Stimulated activated naive B cell treated with anti-CD40 and anti-IgM and Interleukin-4, amounts not matched to agents 10 μg/mL and 1 μg/mL and 100 μg/mL, for 72 hours (primary cell): ENCODE results near the gene ANO7.
A peak's percentile ranks its signal among the peaks of the same experiment; 100 is the strongest.

ENCODE experiments used
- ATAC-seq, 2 donors: fragments of 150-1000 bp; cut with Tn5 transposase; replicated peaks; 2 replicates each; pipeline ENCODE4 v1.10.0; 2021; ENCODE audit warnings: moderate library complexity in 1 of 2
- DNase-seq: peaks from one replicate; pipeline ENCODE4 v3.0.0; 2021
- H3K27ac Mint-ChIP-seq: one replicate; pipeline ENCODE4 v1.8.0; 2022; ENCODE audit warnings: mild to moderate bottlenecking, mixed read lengths
- H3K27me3 Mint-ChIP-seq, 2 donors: one replicate each; pipeline ENCODE4 v1.8.0; 2022; ENCODE audit warnings: mixed read lengths in 2 of 2
- H3K36me3 Mint-ChIP-seq, 2 donors: one replicate each; pipeline ENCODE4 v1.8.0; 2022; ENCODE audit warnings: mixed read lengths in 2 of 2, mild to moderate bottlenecking in 1 of 2
- H3K4me1 Mint-ChIP-seq, 2 donors: one replicate each; pipeline ENCODE4 v1.8.0; 2022; ENCODE audit warnings: mixed read lengths in 2 of 2, mild to moderate bottlenecking in 1 of 2
- H3K4me3 Mint-ChIP-seq, 2 donors: one replicate each; pipeline ENCODE4 v1.8.0; 2022; ENCODE audit warnings: mild to moderate bottlenecking in 2 of 2, mixed read lengths in 2 of 2, moderate library complexity in 1 of 2
- H3K9me3 Mint-ChIP-seq, 2 donors: one replicate each; pipeline ENCODE4 v1.8.0; 2022; ENCODE audit warnings: mixed read lengths in 2 of 2, mild to moderate bottlenecking in 1 of 2

Gene ANO7

DNA sequence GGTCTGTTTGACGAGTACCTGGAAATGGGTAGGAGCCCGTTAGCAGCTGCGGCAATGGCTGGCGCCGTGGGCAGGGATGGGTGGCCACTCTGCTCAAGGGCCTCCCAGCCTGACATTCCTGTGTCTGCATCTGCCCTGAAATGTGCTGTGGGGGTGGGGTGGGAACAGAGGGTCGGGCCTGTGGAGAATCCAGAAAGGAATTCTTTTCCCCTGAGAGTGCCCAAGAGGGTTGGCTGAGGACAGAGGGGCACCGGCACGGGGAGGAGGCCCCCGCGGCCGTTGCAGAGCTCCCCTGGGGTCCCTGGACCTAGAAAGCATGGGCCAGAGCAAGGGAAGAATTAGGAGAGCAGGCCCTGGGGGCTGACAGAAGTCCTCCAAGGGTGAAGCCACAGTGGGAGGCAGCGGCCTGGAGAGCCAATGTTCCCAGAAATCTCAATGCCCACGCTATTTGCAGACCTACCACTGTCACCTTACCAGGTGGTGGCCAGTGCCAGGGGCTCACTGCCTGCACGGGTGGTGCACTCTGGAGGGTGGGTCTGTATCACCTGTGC, 27.8 kb downstream of the ANO7 start:
- Mint-ChIP-seq H3K4me1 (peaks cover 5 to 11% of the 10 kb centered on the region in 2 donors), H3K4me3 (peak overlapping the region; percentile 21 to 33), H3K27me3 (no peaks in the 10 kb centered on the region), H3K36me3 (no peaks in the 10 kb centered on the region), H3K27ac (no peak overlapping the region), H3K9me3 (no peaks in the 10 kb centered on the region)
- ATAC-seq = no peak
- DNase-seq = no peak

DNA sequence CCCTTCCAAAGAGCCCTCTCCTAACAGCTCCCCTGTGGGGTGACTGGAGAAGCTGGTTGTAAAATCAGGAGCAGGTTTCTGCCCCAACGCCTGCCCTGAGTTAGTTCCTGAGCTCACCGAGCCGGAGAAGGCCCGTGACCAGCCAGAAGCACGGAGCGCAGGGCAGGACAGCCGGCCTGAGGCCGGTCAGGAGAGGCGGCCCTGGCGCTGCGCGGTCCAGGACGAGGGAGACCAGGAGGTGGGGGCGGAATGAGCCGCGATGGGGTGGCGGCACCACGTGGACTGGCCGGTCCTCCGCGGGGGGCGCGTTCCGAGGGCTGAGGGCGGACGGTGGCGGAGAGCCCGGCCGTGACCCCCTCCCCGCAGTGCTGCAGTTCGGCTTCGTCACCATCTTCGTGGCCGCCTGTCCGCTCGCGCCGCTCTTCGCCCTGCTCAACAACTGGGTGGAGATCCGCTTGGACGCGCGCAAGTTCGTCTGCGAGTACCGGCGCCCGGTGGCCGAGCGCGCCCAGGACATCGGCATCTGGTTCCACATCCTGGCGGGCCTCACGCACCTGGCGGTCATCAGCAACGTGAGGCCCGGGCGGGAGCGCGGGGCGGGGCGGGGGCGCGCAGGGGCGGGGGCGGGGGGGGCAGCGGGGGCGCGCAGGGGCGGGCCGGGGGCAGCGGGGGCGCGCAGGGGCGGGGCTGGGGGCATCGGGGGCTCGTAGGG, 29.0 kb downstream of the ANO7 start:
- H3K9me3 Mint-ChIP-seq = no peaks in the 10 kb centered on the region
- H3K36me3 Mint-ChIP-seq = no peaks in the 10 kb centered on the region
- ATAC-seq (peak; percentile 67 to 74), DNase-seq (peak; percentile 61)
- H3K27ac Mint-ChIP-seq = peak overlapping the region; percentile 89
- H3K4me1 Mint-ChIP-seq = peaks cover 5 to 11% of the 10 kb centered on the region in 2 donors
- H3K4me3 Mint-ChIP-seq = peak overlapping the region; percentile 83 to 86
- H3K27me3 Mint-ChIP-seq = no peaks in the 10 kb centered on the region

DNA sequence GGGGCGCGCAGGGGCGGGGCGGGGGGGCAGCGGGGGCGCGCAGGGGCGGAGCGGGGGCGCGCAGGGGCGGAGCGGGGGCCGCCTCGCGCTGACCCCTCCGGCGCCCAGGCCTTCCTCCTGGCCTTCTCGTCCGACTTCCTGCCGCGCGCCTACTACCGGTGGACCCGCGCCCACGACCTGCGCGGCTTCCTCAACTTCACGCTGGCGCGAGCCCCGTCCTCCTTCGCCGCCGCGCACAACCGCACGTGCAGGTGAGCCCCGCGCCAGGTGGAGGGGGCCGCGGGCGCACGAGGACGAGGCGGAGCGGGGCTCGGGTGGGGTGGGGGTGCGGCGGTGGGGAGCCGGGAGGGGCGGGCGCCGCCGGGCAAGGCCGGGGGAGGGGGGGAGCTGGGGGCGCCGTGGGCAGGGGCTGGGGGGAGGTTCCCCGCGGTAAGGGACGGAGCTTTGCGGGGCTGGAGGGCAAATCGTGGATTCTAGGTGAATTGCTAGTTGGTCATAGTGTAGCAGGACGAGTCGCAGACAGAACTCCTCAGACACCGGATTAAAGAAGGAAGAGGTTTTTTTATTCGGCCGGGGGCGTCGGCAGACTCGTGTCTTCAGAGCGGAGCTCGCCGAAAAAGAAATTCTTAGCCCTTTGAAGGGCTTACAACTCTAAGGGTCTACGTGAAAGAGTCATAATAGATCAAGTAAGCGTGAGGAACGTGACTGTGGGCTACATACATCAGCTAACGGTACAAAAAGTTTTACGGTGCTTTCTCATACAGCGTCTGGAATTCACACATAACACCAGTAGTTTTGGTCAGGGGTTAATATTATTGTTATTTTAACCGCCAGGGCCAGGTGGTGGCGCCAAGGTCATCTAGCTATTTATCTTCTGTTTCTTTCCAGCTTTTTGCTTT, 29.9 kb downstream of the ANO7 start:
- no peaks in the 10 kb centered on the region for H3K9me3 Mint-ChIP-seq
- peak overlapping the region; percentile 84 to 91 for H3K4me3 Mint-ChIP-seq
- H3K36me3 Mint-ChIP-seq = no peaks in the 10 kb centered on the region
- no peaks in the 10 kb centered on the region for H3K27me3 Mint-ChIP-seq
- H3K27ac Mint-ChIP-seq = peak overlapping the region; percentile 83
- ATAC-seq (peak; percentile 45 to 49), DNase-seq (peak; percentile 31)
- H3K4me1 Mint-ChIP-seq = peaks cover 11 to 12% of the 10 kb centered on the region in 2 donors

DNA sequence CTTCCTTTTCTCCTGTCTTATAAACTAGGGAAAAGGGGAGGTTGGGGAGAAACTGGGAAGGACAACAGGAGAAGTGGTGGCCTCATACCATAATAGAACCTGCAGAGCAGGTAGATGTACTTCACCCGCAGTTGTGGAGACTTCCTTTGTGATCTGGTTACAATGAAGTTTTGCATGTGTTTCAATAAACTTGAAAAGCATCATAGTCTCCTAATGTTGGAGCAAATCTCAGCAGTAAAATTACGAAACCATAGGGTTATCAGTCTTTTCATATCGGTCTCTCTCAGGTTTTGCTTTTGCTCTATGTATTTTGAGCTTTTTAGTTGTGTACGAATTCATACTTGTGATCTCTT, 30.5 kb downstream of the ANO7 start:
- DNase-seq (no peak), ATAC-seq (no peak)
- H3K36me3 Mint-ChIP-seq = no peaks in the 10 kb centered on the region
- peak overlapping the region; percentile 84 to 91 for H3K4me3 Mint-ChIP-seq
- no peaks in the 10 kb centered on the region for H3K27me3 Mint-ChIP-seq
- no peak overlapping the region for H3K27ac Mint-ChIP-seq
- peaks cover 12 to 18% of the 10 kb centered on the region in 2 donors for H3K4me1 Mint-ChIP-seq
- no peaks in the 10 kb centered on the region for H3K9me3 Mint-ChIP-seq

DNA sequence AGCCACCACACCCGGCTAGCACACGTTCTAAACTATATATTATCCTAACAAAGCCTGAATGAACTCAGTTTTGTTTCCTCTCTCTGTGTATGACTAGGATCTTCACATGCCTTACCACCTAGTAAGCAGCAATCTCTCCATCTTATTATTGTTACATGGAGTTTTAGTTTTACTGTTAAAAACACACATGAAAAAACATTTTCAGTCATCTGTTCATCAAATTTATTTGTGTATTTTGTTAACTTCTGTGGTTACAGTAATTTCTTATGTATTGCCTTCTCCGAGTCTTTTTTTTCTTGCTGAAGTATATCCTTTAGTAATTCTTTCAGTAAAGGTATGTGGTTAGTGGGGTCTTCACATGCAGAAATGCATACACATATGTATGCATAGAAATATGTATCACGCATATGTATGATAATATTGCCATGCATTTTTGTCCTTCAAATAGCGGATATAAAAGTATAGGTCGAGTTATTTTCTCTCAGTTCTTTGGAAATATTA, 31.4 kb downstream of the ANO7 start:
- H3K36me3 Mint-ChIP-seq = peaks cover 2 to 5% of the 10 kb centered on the region in 2 donors
- ATAC-seq (no peak), DNase-seq (no peak)
- peaks cover 0 to 5% of the 10 kb centered on the region in 2 donors for H3K27me3 Mint-ChIP-seq
- no peaks in the 10 kb centered on the region for H3K9me3 Mint-ChIP-seq
- H3K27ac Mint-ChIP-seq = no peak overlapping the region
- peaks cover 15 to 27% of the 10 kb centered on the region in 2 donors for H3K4me1 Mint-ChIP-seq
- no peak overlapping the region for H3K4me3 Mint-ChIP-seq

DNA sequence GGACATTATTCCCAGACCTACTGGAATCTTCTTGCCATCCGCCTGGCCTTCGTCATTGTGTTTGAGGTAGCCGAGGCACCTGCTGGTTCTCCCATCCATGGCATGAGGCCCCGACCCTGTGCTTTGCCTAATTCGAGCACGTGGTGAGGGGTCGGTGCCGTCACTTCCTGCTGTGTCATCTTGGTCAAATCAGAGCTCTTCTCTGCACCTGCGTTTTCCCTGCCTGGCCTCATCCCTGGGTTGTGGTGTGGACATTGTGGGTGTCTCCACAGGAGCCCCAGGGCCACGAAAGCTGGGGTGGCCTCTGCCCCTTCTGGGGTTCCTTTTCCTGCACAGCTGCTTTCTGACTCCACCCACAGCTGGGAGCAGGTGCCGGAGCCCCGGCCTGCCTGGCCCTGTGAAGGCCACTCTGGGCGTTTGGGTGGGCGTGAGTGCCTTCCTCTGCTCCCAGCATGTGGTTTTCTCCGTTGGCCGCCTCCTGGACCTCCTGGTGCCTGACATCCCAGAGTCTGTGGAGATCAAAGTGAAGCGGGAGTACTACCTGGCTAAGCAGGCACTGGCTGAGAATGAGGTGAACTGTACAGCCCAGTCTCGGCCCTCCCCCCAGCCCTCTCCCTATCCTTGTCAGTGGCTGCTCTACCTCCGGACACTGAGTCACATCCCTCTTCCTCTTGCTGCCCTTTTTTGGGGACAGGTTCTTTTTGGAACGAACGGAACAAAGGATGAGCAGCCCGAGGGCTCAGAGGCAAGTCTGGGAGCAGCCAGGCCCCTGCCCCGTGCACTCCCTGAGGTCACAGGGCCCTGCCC, 34.9 kb downstream of the ANO7 start:
- Mint-ChIP-seq H3K9me3 (no peaks in the 10 kb centered on the region), H3K36me3 (peaks cover 25 to 34% of the 10 kb centered on the region in 2 donors), H3K4me3 (no peak overlapping the region), H3K27me3 (peaks cover 0 to 5% of the 10 kb centered on the region in 2 donors), H3K4me1 (peaks cover 12 to 26% of the 10 kb centered on the region in 2 donors), H3K27ac (peak overlapping the region; percentile 71)
- ATAC-seq (peak in 1 of 2 donors; percentile 30), DNase-seq (no peak)

DNA sequence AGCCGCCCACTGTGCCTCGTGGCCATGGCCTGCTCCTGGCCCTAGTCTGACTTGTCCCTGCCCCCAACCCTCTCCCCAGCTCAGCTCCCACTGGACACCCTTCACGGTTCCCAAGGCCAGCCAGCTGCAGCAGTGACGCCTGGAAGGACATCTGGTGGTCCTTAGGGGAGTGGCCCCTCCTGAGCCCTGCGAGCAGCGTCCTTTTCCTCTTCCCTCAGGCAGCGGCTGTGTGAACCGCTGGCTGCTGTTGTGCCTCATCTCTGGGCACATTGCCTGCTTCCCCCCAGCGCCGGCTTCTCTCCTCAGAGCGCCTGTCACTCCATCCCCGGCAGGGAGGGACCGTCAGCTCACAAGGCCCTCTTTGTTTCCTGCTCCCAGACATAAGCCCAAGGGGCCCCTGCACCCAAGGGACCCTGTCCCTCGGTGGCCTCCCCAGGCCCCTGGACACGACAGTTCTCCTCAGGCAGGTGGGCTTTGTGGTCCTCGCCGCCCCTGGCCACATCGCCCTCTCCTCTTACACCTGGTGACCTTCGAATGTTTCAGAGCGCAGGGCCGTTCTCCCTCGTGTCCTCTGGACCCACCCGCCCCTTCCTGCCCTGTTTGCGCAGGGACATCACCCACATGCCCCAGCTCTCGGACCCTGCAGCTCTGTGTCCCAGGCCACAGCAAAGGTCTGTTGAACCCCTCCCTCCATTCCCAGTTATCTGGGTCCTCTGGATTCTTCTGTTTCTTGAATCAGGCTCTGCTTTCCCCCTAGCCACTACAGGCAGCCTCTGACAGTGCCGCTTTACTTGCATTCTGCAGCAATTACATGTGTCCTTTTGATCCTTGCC, 35.8 kb downstream of the ANO7 start:
- Mint-ChIP-seq H3K27ac (peak overlapping the region; percentile 44), H3K9me3 (no peaks in the 10 kb centered on the region), H3K27me3 (peaks cover 0 to 5% of the 10 kb centered on the region in 2 donors), H3K4me3 (peak overlapping the region in 1 of 2 donors; percentile 22), H3K36me3 (peaks cover 30 to 40% of the 10 kb centered on the region in 2 donors), H3K4me1 (peaks cover 10 to 18% of the 10 kb centered on the region in 2 donors)
- ATAC-seq = peak; percentile 5 to 22
- DNase-seq = no peak

DNA sequence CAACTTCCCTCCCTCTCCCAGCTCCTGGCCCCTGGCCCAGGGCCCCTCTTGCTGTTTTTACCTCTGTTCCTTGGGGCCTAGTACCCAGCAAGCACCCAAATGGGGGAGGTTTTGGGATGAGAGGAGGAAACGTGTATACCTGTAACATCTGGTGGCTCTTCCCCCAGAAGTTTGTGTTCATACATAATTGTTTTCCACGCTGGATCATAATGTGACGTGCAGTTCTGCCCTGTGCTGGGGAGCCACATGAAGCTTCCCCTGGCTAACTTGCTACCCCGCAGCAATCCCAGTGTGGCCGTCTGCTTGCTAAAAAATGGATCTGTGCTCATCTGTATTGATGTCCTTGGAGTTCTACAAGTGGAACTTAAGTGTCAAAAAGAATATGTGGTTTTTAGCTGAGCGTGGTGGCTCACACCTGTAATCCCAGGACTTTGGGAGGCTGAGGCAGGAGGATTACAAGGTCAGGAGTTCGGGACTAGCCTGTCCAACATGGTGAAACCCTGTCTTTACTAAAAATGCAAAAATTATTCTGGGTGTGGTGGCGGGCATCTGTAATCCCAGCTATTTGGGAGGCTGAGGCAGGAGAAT, 36.5 kb downstream of the ANO7 start:
- ATAC-seq = peak in 1 of 2 donors; percentile 4

DNA sequence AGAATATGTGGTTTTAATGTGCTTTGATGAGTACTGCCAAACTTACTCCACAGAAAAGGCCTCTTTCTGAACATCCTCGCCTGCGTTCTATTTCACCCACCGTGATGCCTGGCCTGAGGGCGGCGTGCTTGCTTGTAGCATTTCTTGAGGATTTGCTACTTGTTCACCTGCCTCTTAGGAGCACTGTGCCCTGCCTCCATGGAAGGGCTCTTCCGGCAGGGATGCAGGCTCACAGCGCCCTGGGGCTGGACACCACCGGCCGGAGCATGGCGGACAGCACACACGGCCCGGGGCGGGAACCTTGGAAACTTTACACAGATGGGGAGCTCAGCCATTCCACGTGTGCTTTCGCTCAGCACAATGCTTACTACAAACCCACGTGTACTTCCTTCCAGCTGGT, 37.1 kb downstream of the ANO7 start:
- peaks cover 37 to 50% of the 10 kb centered on the region in 2 donors for H3K36me3 Mint-ChIP-seq
- peaks cover 10 to 16% of the 10 kb centered on the region in 2 donors for H3K4me1 Mint-ChIP-seq
- peak overlapping the region; percentile 20 for H3K27ac Mint-ChIP-seq
- peaks cover 0 to 5% of the 10 kb centered on the region in 2 donors for H3K27me3 Mint-ChIP-seq
- H3K9me3 Mint-ChIP-seq = no peaks in the 10 kb centered on the region
- no peak for ATAC-seq
- no peak overlapping the region for H3K4me3 Mint-ChIP-seq
- DNase-seq = no peak

More for the DNA sequence above, 36.5 kb downstream of the ANO7 start:
- H3K36me3 Mint-ChIP-seq = peaks cover 33 to 44% of the 10 kb centered on the region in 2 donors
- peak overlapping the region; percentile 44 for H3K27ac Mint-ChIP-seq
- peaks cover 0 to 5% of the 10 kb centered on the region in 2 donors for H3K27me3 Mint-ChIP-seq
- DNase-seq = no peak
- peaks cover 10 to 16% of the 10 kb centered on the region in 2 donors for H3K4me1 Mint-ChIP-seq
- no peaks in the 10 kb centered on the region for H3K9me3 Mint-ChIP-seq
- peak overlapping the region in 1 of 2 donors; percentile 22 for H3K4me3 Mint-ChIP-seq

DNA sequence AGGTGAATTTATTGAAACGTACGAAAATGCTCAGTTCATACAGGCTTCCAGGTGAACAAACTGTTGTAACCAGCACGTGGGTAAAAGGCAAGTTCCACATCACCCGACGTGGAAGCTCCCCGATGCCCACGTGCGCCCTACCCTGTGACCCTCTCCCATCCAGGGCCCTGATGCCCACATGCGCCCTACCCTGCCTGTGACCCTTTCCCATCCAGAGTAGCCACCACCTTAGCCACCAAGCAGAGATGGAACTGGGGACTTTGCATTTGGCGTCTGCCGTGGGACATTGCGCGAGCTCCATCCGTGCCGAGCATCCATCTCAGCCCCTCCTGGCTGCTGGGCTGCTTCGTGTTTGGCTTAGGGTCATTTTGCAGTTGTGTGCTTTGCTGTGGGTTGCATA, 37.5 kb downstream of the ANO7 start:
- Mint-ChIP-seq H3K9me3 (no peaks in the 10 kb centered on the region), H3K4me1 (peaks cover 10 to 16% of the 10 kb centered on the region in 2 donors), H3K27me3 (peaks cover 0 to 5% of the 10 kb centered on the region in 2 donors), H3K27ac (no peak overlapping the region), H3K36me3 (peaks cover 40 to 54% of the 10 kb centered on the region in 2 donors), H3K4me3 (no peak overlapping the region)
- ATAC-seq (no peak), DNase-seq (no peak)

DNA sequence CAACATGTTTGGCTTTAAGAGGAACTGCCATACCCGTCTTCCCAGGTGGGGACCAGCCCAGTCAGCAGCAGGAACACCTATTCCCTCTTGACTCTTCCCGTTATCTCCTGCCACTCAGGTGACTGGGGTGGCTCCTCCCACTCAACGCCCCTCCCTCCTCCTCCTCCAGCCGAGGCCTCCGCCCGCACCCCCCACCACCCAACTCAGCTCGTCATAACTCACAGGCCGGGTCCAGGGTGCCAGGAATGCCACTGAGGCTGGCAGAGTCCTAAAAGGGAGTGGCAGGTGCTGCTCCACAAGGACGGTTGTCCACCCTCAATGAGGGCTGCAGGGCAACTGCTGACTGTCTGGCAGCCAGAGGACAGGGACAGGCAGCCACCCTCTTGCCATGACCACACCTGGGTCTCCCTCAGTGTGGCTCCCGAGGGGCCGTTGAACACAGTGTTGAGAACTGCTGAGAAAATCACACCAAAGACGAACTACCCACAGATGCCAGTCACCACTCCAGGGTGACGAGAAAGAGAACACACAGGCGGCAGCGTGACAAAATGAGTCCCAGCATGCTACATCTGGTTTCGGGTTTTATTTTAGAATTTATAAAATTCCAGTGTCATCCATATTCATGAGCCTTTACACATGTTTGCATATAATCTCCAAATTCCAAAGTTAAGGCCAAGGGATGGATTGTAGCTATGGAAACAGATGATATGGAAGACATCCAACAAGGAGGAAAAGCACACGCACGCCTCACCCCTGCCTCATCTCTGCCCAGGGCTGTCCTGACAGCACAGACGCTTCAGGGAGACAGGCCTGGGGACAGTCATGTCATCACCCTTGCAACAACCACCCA, 38.5 kb downstream of the ANO7 start:
- Mint-ChIP-seq H3K4me3 (no peak overlapping the region), H3K27me3 (peaks cover 0 to 5% of the 10 kb centered on the region in 2 donors), H3K4me1 (peaks cover 10 to 16% of the 10 kb centered on the region in 2 donors), H3K27ac (no peak overlapping the region), H3K9me3 (no peaks in the 10 kb centered on the region), H3K36me3 (peaks cover 47 to 63% of the 10 kb centered on the region in 2 donors)
- DNase-seq = no peak
- no peak for ATAC-seq

DNA sequence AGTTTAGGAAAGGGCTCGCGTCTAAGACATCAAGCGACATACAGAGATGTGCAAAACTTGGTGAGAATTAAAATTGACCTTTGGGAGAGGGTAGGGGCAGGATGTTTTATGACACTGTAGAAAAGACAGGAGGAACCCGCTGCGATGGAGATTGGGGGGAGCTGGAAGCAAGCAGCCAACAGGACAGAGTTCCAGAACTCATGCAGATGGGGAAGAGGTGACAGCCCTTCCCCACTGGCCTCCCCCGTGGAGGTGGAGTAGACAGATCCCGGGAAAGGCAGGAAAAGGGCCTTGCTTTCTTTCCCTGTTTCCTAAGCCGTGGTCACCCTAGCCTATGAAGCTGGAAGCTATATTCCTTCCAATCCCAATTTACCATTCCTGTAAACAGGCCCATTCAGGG, 39.1 kb downstream of the ANO7 start:
- Mint-ChIP-seq H3K27me3 (peaks cover 0 to 5% of the 10 kb centered on the region in 2 donors), H3K4me1 (peaks cover 10 to 16% of the 10 kb centered on the region in 2 donors), H3K27ac (no peak overlapping the region), H3K4me3 (no peak overlapping the region), H3K36me3 (peaks cover 52 to 66% of the 10 kb centered on the region in 2 donors), H3K9me3 (no peaks in the 10 kb centered on the region)
- DNase-seq (no peak), ATAC-seq (no peak)
